Measurements from ENCODE around the gene P3H2.
"Not testable (repeated sequence)": the region's sequence is repeated elsewhere in the genome, so short reads cannot be mapped to it uniquely, and the experiment has no call there.

The P3H2 gene

GRCh38 chr3:190120269-190121060 lies at the start of gene P3H2:
Gene P3H2, minus strand, starts transcription at chr3:190120897. Its CDS starts 166 bp downstream, at chr3:190120731.
- H3K4me3 ChIP-seq (ENCODE audit: low read depth, low read length), result peak within 1 kb of the TSS; percentile 97
- TF ChIP-seq CTCF (IDR thresholded peaks at IDR 0.05; ENCODE audit: borderline replicate concordance, insufficient read depth, low read depth, low read length), result peak; percentile 42; the same call in 1 of the 2 replicates

GRCh38 chr3:190169877-190170276 lies 49.2 kb upstream of the P3H2 start:
- H3K4me3 ChIP-seq (ENCODE audit: low read depth, low read length), result no peak overlapping the region
- no peak for TF ChIP-seq CTCF (IDR thresholded peaks at IDR 0.05; ENCODE audit: borderline replicate concordance, insufficient read depth, low read depth, low read length)

GRCh38 chr3:190169243-190169642 lies 48.5 kb upstream of the P3H2 start:
- H3K4me3 ChIP-seq (ENCODE audit: low read depth, low read length), result no peak overlapping the region
- TF ChIP-seq CTCF (IDR thresholded peaks at IDR 0.05; ENCODE audit: borderline replicate concordance, insufficient read depth, low read depth, low read length), result no peak

- no peak for TF ChIP-seq CTCF (IDR thresholded peaks at IDR 0.05; ENCODE audit: borderline replicate concordance, insufficient read depth, low read depth, low read length)
- H3K4me3 ChIP-seq (ENCODE audit: low read depth, low read length), result no peak overlapping the region
Observed at GRCh38 chr3:190167936-190168680, 47.4 kb upstream of the P3H2 start.

GRCh38 chr3:190166948-190167347 lies 46.3 kb upstream of the P3H2 start:
- TF ChIP-seq CTCF (IDR thresholded peaks at IDR 0.05; ENCODE audit: borderline replicate concordance, insufficient read depth, low read depth, low read length), result no peak
- no peak overlapping the region for H3K4me3 ChIP-seq (ENCODE audit: low read depth, low read length)

GRCh38 chr3:190165253-190165652 lies 44.6 kb upstream of the P3H2 start:
- H3K4me3 ChIP-seq (ENCODE audit: low read depth, low read length), result no peak overlapping the region
- TF ChIP-seq CTCF (IDR thresholded peaks at IDR 0.05; ENCODE audit: borderline replicate concordance, insufficient read depth, low read depth, low read length), result no peak

GRCh38 chr3:190162013-190162412 lies 41.3 kb upstream of the P3H2 start:
- not testable (repeated sequence) for H3K4me3 ChIP-seq (ENCODE audit: low read depth, low read length)
